Activated CD4-positive, alpha-beta T cell treated with anti-CD3 and anti-CD28 coated beads, Interleukin-2, amount 50 U/mL, for 24 hours (primary cell): ENCODE results near the gene IGFBP3.

Experiments used
- DNase-seq, 2 donors: peaks; one replicate each; pipeline ENCODE4 v3.0.0-alpha.2; 2020; ENCODE audit warnings: low read depth in 1 of 2, low spot score in 1 of 2

The IGFBP3 gene

DNA sequence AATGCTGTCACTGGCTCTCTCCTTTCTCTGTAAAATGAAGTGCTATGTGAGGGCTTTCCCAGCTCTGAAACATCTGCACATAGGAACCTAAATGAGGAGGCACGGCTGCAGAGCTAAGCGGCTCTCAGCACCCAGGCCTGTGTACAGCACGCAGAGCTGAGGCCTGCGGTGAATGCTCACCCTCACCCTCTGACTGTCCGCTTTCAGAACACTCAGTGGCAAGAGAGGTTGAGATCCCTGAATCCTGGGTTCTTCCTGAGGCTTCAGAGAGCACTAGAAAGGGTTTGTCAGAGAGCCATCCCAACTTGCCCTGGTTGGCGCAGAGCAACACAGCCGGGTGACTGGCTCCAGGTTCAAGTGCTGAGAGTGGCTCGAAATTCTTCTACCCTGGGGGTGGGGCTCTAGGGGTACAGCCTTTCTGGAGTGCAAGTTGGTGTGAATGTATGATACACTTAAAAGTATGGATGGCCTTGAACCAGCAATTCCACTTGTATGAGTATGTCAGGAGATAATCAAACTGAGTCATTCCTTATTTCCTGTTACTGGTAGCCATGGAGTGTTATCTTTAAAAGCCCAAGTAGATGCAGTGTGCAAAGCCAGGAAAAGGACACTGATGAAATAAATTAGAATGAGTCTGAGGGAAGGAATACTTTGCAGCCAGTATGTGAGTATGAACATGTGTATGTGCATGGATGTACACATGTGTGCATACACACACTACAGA lies 46.5 kb downstream of the IGFBP3 start:
- DNase-seq, result no peak

DNA sequence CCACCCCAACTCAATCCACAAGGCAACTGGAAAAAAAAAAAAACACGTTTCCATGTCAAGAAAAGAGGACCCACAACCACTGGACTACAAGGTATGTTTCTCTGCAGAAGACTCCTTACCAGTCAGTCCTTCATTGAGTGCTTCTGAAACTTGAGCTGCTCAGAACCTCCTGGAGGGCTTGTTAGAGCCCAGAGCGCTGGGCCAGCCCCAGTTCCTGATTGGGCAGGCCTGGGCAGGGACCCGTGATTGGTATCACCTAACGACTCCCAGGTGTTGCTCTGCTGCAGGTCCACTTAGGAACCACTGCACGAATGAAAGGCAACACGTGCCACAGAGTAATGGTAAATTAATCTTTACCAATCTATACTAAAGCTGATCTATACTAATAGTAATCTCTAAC lies 47.7 kb downstream of the IGFBP3 start:
- no peak for DNase-seq

DNA sequence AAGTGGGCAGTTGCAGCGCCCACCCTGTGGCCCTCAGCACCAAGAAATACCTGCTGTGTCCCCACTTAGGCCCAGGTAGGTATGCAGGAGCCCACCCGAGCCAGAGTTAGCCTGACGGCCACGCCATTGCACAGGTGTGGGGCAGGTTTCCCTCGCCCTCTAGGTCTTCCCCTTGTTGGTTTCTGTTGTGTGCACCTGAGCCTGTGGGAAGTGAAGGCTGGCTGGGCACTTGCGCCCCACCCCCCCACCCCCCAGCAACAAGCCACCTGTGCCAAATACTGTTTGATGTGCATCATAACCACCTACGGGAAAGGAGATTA lies 48.1 kb downstream of the IGFBP3 start, which contains the start of gene CCDC201:
Gene CCDC201 (minus strand): TSS at position 48 of the 320 bp plus-strand sequence. CDS start 75 bp downstream, outside the sequence.
- DNase-seq, result no peak

DNA sequence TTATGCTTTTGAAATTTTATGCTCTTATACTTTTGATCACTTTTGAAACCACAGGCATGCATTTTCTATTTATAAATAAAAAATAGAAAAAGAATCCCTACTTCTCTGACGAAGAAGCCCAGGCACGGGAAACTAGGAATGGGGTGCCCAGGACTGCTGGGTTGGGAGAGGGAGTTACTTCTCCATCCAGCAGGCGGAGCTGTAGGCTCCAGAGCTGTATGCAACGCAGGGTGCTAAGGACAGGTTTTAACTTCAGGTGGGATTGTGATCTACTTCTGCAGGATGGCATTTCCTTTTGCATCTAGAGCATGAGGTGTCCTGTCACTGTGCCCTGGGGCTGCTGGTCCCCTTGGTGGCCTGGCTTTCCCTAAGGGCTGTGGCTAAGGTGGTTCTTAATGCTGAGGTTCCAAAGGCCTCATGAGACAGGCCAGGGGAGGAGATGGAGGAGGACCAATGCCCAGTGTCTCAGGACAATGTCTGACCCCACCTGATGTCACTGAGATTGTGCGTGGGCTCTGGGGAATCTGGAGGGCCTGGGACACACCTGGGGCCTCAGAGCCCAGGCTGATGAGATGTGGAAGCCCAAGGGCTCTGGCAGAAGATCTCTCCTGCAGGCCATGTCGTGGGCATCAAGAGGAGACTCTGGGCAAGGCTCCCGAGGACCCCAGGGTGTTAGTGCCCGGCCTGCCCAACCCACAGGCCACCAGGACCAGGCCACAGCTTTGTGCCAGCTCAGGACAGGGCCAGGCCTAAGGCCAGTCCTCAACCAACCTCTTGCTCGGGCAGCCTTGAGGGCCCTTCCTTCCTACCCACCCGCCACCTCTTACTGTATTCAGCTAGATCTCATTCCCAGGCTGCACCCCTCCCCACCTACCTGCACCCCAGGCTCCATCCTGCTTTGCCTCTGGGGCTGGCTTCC lies 48.7 kb downstream of the IGFBP3 start:
- DNase-seq, result no peak

DNA sequence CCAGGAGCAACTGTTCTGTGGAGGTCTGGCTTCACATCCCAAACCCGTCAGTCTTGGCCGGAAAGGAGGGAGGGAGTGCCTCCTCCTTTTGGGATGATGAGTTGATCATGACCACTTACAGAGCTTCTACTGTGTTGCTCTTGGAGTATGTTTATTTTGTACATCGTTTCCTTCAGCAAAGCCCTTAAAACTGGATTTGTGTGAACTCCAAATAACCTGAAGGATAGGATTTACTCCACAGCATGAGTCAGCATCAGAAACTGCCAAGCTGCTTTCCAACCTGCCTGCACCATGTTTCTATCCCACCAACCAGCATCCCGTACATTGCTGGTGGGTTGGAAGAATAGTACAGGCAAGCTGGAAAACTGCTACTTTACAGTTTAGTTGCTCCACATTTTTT lies 51.6 kb downstream of the IGFBP3 start:
- DNase-seq, result no peak

DNA sequence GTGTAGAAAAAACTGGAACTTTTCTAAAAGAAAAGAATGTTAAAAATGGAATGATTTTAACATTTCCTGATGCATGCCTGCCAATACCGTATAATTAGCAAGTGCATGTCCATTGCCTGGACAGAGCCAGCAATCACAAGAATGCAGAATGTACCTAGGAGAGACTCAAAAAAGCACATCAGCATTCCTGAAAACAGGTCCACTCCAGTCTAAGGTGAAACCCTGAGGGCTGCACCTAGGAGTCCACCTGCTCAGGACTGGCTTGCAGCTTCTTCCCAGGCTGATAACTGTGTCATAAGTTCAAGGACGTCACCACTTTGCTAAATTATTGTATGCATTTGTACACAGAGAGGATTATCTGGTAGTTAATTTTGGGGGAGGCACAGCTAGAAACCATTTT lies 53.6 kb downstream of the IGFBP3 start:
- no peak for DNase-seq

DNA sequence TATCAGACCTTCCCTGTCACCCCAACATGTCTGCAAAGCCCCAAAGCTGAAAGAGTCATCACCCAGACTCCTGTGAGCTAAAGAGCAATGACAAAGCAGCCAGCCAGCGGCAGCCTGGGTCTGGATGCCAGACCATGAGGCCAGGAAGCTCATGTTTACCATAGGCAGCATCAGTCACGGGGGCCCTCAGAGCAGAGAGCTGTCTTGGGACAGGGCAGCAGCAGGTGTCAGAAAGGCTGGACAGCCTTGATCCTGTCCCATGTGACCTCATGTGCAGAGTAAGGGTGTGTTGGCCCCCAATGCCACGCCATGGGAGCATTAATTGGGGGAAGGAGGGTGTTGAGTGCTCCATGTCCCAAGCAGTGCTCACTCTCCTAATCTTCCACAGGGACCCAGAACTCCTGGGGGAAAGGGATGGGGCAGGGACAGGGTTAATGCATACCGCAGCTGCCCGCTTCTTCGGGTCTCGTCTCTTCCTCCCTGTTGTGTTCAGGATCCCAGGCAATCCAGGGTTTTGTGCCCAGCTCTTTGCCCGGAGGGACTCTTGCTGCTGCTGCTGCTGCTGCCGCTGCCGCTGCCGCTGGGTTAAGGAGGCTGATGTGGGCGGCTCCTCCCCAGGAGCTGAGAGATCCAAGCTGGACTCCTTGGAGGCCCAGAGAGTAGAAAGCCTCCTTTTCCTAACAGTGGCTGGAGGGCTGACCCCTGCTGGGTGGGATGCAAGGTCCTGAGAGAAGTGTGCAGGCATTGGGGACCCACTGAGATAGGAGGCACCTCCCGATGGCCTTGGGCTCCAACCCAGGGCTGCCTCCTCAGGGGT lies 55.3 kb downstream of the IGFBP3 start:
- no peak for DNase-seq

DNA sequence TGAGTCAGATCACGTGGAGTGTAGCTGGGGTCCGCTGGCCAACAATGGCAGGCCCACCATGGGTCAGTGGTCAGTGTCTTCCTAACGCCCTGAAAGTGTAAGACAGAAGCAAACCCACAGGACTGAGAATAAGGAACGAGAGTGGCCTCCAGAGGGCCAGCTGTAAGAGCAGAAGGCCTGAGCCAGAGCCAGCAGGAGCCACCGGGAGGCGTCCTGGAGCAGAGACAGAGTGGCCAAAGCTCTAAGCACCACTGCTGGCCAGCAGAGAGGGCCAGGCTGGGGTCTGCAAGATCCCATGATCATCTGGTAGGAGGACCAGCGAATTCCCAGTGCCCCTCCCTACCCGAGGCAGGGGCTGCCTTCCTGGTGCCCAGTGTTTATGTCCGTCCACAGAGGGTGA lies 57.4 kb downstream of the IGFBP3 start:
- no peak for DNase-seq
